ENCODE measurements around the gene DOCK1.

Gene DOCK1

GRCh38 chr10:127186813-127187212 is 281.6 kb downstream of the DOCK1 start:
- no peak overlapping the region for H3K4me3 ChIP-seq (ENCODE audit: low read depth, low read length)
- no peak for DNase-seq (ENCODE audit: low read depth)
- no peak for TF ChIP-seq CTCF (IDR thresholded peaks at IDR 0.05; ENCODE audit: control insufficient read depth, extremely low read depth, insufficient read depth)

GRCh38 chr10:127189226-127189625 is 284.0 kb downstream of the DOCK1 start:
- DNase-seq (ENCODE audit: low read depth) = no peak
- no peak overlapping the region for H3K4me3 ChIP-seq (ENCODE audit: low read depth, low read length)
- no peak for TF ChIP-seq CTCF (IDR thresholded peaks at IDR 0.05; ENCODE audit: control insufficient read depth, extremely low read depth, insufficient read depth)

GRCh38 chr10:127190427-127190826 is 285.2 kb downstream of the DOCK1 start:
- TF ChIP-seq CTCF (IDR thresholded peaks at IDR 0.05; ENCODE audit: control insufficient read depth, extremely low read depth, insufficient read depth) = no peak
- no peak for DNase-seq (ENCODE audit: low read depth)
- H3K4me3 ChIP-seq (ENCODE audit: low read depth, low read length) = no peak overlapping the region

GRCh38 chr10:127193125-127193524 is 287.9 kb downstream of the DOCK1 start:
- DNase-seq (ENCODE audit: low read depth) = no peak
- no peak for TF ChIP-seq CTCF (IDR thresholded peaks at IDR 0.05; ENCODE audit: control insufficient read depth, extremely low read depth, insufficient read depth)
- H3K4me3 ChIP-seq (ENCODE audit: low read depth, low read length) = no peak overlapping the region

GRCh38 chr10:127194111-127194510 is 288.9 kb downstream of the DOCK1 start:
- no peak for DNase-seq (ENCODE audit: low read depth)
- no peak for TF ChIP-seq CTCF (IDR thresholded peaks at IDR 0.05; ENCODE audit: control insufficient read depth, extremely low read depth, insufficient read depth)
- no peak overlapping the region for H3K4me3 ChIP-seq (ENCODE audit: low read depth, low read length)

GRCh38 chr10:127194599-127194998 is 289.4 kb downstream of the DOCK1 start:
- no peak for DNase-seq (ENCODE audit: low read depth)
- TF ChIP-seq CTCF (IDR thresholded peaks at IDR 0.05; ENCODE audit: control insufficient read depth, extremely low read depth, insufficient read depth) = no peak
- no peak overlapping the region for H3K4me3 ChIP-seq (ENCODE audit: low read depth, low read length)

GRCh38 chr10:127195041-127195506 is 289.8 kb downstream of the DOCK1 start:
- no peak for DNase-seq (ENCODE audit: low read depth)
- no peak overlapping the region for H3K4me3 ChIP-seq (ENCODE audit: low read depth, low read length)
- TF ChIP-seq CTCF (IDR thresholded peaks at IDR 0.05; ENCODE audit: control insufficient read depth, extremely low read depth, insufficient read depth) = no peak

Data from LNCaP clone FGC (cell line).